Fibroblast of lung (primary cell): ENCODE measurements around the gene CHTF8.

Experiments used
- EZH2 ChIP-seq: IDR thresholded peaks from 2 replicates; pipeline ENCODE4 v1.5.1; 2012; ENCODE audit warnings: low read length, control low read depth, mild to moderate bottlenecking; ENCODE audit errors: missing control alignments
- TF ChIP-seq, protein P1 (sequence below), 2 donors: IDR thresholded peaks in 1 of 2; conservative IDR thresholded peaks in 1 of 2; 1 replicate in 1 of 2; 2 replicates in 1 of 2; pipeline ENCODE4 v1.5.1; 2011 to 2012; ENCODE audit warnings: low read length in 2 of 2, control low read depth in 1 of 2, inconsistent platforms in 1 of 2, low read depth in 1 of 2, mild to moderate bottlenecking in 1 of 2

DNA sequence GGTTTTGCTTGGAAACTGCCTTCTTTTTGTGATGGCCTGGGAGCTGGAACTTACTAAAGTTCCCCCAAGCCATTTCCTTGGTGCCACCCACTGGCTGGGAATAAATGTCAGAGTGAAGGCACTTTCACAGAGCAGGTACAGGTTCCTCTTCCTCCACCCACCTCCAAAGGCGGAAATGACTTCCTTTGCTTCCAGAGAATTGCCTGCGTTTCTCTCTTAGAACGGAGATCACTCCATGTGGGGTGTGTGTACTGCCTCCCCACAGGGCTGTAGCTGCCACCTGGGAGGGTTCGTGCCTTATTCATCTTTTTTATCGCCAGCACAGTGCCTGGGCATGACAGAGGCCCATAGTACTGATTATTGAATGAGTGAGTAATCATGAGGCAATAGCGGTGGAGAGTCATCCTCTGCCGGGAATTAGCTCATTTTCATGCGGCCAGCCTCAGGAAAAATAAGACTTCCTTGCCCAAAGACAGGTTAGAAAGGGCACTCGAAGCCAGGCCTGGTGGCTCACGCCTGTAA lies 59.1 kb downstream of the CHTF8 start:
- TF ChIP-seq, protein P1, sequence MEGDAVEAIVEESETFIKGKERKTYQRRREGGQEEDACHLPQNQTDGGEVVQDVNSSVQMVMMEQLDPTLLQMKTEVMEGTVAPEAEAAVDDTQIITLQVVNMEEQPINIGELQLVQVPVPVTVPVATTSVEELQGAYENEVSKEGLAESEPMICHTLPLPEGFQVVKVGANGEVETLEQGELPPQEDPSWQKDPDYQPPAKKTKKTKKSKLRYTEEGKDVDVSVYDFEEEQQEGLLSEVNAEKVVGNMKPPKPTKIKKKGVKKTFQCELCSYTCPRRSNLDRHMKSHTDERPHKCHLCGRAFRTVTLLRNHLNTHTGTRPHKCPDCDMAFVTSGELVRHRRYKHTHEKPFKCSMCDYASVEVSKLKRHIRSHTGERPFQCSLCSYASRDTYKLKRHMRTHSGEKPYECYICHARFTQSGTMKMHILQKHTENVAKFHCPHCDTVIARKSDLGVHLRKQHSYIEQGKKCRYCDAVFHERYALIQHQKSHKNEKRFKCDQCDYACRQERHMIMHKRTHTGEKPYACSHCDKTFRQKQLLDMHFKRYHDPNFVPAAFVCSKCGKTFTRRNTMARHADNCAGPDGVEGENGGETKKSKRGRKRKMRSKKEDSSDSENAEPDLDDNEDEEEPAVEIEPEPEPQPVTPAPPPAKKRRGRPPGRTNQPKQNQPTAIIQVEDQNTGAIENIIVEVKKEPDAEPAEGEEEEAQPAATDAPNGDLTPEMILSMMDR (conservative IDR thresholded peaks at IDR 0.05 in 1 of 2, IDR thresholded peaks at IDR 0.05 in 1 of 2; ENCODE audit: low read depth in 1 of 2, low read length in 2 of 2) = no peak
- no peak for TF ChIP-seq EZH2
